Measurements from ENCODE around the gene OR51I1.

The OR51I1 gene

GRCh38 chr11:5441414-5441813 is at the start of gene OR51I1:
Gene OR51I1 (minus strand): TSS chr11:5441514. CDS start chr11:5441514, 0 bp downstream.
- Histone ChIP-seq H3K4me1 (ENCODE audit: insufficient read depth, low read length) (no peaks in the 10 kb centered on the region), H3K9me3 (ENCODE audit: insufficient read depth, low read depth, low read length) (no peaks in the 10 kb centered on the region), H3K4me3 (ENCODE audit: low read length) (no peak within 1 kb of the TSS), H3K27me3 (ENCODE audit: insufficient read depth, low read length) (no peaks in the 10 kb centered on the region), H3K36me3 (ENCODE audit: insufficient read depth, low read depth, low read length) (no peaks in the 10 kb centered on the region), H3K27ac (ENCODE audit: low read length) (no peak within 1 kb of the TSS), H3K9ac (ENCODE audit: low read depth, low read length) (no peak within 1 kb of the TSS)

GRCh38 chr11:5489576-5490357 is 48.5 kb upstream of the OR51I1 start:
- Histone ChIP-seq H3K4me1 (ENCODE audit: insufficient read depth, low read length) (no peaks in the 10 kb centered on the region), H3K27me3 (ENCODE audit: insufficient read depth, low read length) (no peaks in the 10 kb centered on the region; the same call in 1 of the 2 replicates), H3K9ac (ENCODE audit: low read depth, low read length) (no peak overlapping the region), H3K4me3 (ENCODE audit: low read length) (no peak overlapping the region), H3K9me3 (ENCODE audit: insufficient read depth, low read depth, low read length) (no peaks in the 10 kb centered on the region), H3K27ac (ENCODE audit: low read length) (no peak overlapping the region), H3K36me3 (ENCODE audit: insufficient read depth, low read depth, low read length) (no peaks in the 10 kb centered on the region)

GRCh38 chr11:5488798-5489399 is 47.6 kb upstream of the OR51I1 start:
- no peaks in the 10 kb centered on the region for H3K9me3 ChIP-seq (ENCODE audit: insufficient read depth, low read depth, low read length)
- no peaks in the 10 kb centered on the region for H3K4me1 ChIP-seq (ENCODE audit: insufficient read depth, low read length)
- H3K9ac ChIP-seq (ENCODE audit: low read depth, low read length): no peak overlapping the region
- no peaks in the 10 kb centered on the region for H3K36me3 ChIP-seq (ENCODE audit: insufficient read depth, low read depth, low read length)
- H3K4me3 ChIP-seq (ENCODE audit: low read length): no peak overlapping the region
- no peak overlapping the region for H3K27ac ChIP-seq (ENCODE audit: low read length)
- H3K27me3 ChIP-seq (ENCODE audit: insufficient read depth, low read length): no peaks in the 10 kb centered on the region; the same call in 1 of the 2 replicates

GRCh38 chr11:5488385-5488784 is 47.1 kb upstream of the OR51I1 start, which contains the start of gene OR52D1:
Gene OR52D1 (plus strand): TSS chr11:5488685. CDS start chr11:5488707, 22 bp downstream.
- Histone ChIP-seq H3K9ac (ENCODE audit: low read depth, low read length) (no peak within 1 kb of the TSS), H3K4me3 (ENCODE audit: low read length) (no peak within 1 kb of the TSS), H3K27me3 (ENCODE audit: insufficient read depth, low read length) (no peaks in the 10 kb centered on the region; the same call in 1 of the 2 replicates), H3K36me3 (ENCODE audit: insufficient read depth, low read depth, low read length) (no peaks in the 10 kb centered on the region), H3K9me3 (ENCODE audit: insufficient read depth, low read depth, low read length) (no peaks in the 10 kb centered on the region), H3K4me1 (ENCODE audit: insufficient read depth, low read length) (no peaks in the 10 kb centered on the region), H3K27ac (ENCODE audit: low read length) (no peak within 1 kb of the TSS)

- Histone ChIP-seq H3K27me3 (ENCODE audit: insufficient read depth, low read length) (no peaks in the 10 kb centered on the region; the same call in 1 of the 2 replicates), H3K9me3 (ENCODE audit: insufficient read depth, low read depth, low read length) (no peaks in the 10 kb centered on the region), H3K4me3 (ENCODE audit: low read length) (no peak overlapping the region), H3K36me3 (ENCODE audit: insufficient read depth, low read depth, low read length) (no peaks in the 10 kb centered on the region), H3K27ac (ENCODE audit: low read length) (no peak overlapping the region), H3K4me1 (ENCODE audit: insufficient read depth, low read length) (no peaks in the 10 kb centered on the region), H3K9ac (ENCODE audit: low read depth, low read length) (no peak overlapping the region)
Measured at GRCh38 chr11:5486421-5486820, 45.1 kb upstream of the OR51I1 start.

GRCh38 chr11:5486003-5486402 is 44.7 kb upstream of the OR51I1 start:
- H3K9ac ChIP-seq (ENCODE audit: low read depth, low read length): no peak overlapping the region
- H3K27ac ChIP-seq (ENCODE audit: low read length): no peak overlapping the region
- H3K9me3 ChIP-seq (ENCODE audit: insufficient read depth, low read depth, low read length): no peaks in the 10 kb centered on the region
- no peaks in the 10 kb centered on the region for H3K36me3 ChIP-seq (ENCODE audit: insufficient read depth, low read depth, low read length)
- no peaks in the 10 kb centered on the region; the same call in 1 of the 2 replicates for H3K27me3 ChIP-seq (ENCODE audit: insufficient read depth, low read length)
- no peak overlapping the region for H3K4me3 ChIP-seq (ENCODE audit: low read length)
- no peaks in the 10 kb centered on the region for H3K4me1 ChIP-seq (ENCODE audit: insufficient read depth, low read length)

- Histone ChIP-seq H3K4me1 (ENCODE audit: insufficient read depth, low read length) (no peaks in the 10 kb centered on the region), H3K4me3 (ENCODE audit: low read length) (no peak overlapping the region), H3K36me3 (ENCODE audit: insufficient read depth, low read depth, low read length) (no peaks in the 10 kb centered on the region), H3K9me3 (ENCODE audit: insufficient read depth, low read depth, low read length) (no peaks in the 10 kb centered on the region; the same call in 1 of the 2 replicates), H3K27ac (ENCODE audit: low read length) (no peak overlapping the region), H3K9ac (ENCODE audit: low read depth, low read length) (no peak overlapping the region), H3K27me3 (ENCODE audit: insufficient read depth, low read length) (no peaks in the 10 kb centered on the region)
Measured at GRCh38 chr11:5476186-5476819, 35.0 kb upstream of the OR51I1 start.

GRCh38 chr11:5473921-5474320 is 32.6 kb upstream of the OR51I1 start:
- Histone ChIP-seq H3K9ac (ENCODE audit: low read depth, low read length) (no peak overlapping the region), H3K27me3 (ENCODE audit: insufficient read depth, low read length) (no peaks in the 10 kb centered on the region), H3K4me3 (ENCODE audit: low read length) (no peak overlapping the region)

GRCh38 chr11:5467527-5467926 is 26.2 kb upstream of the OR51I1 start:
- Histone ChIP-seq H3K9me3 (ENCODE audit: insufficient read depth, low read depth, low read length) (no peaks in the 10 kb centered on the region), H3K36me3 (ENCODE audit: insufficient read depth, low read depth, low read length) (no peaks in the 10 kb centered on the region), H3K27ac (ENCODE audit: low read length) (no peak overlapping the region), H3K4me1 (ENCODE audit: insufficient read depth, low read length) (no peaks in the 10 kb centered on the region), H3K9ac (ENCODE audit: low read depth, low read length) (no peak overlapping the region), H3K4me3 (ENCODE audit: low read length) (no peak overlapping the region), H3K27me3 (ENCODE audit: insufficient read depth, low read length) (no peaks in the 10 kb centered on the region)

More at GRCh38 chr11:5473921-5474320, 32.6 kb upstream of the OR51I1 start:
- Histone ChIP-seq H3K4me1 (ENCODE audit: insufficient read depth, low read length) (no peaks in the 10 kb centered on the region), H3K27ac (ENCODE audit: low read length) (no peak overlapping the region), H3K9me3 (ENCODE audit: insufficient read depth, low read depth, low read length) (no peaks in the 10 kb centered on the region; the same call in 1 of the 2 replicates), H3K36me3 (ENCODE audit: insufficient read depth, low read depth, low read length) (no peaks in the 10 kb centered on the region)

- no peaks in the 10 kb centered on the region for H3K36me3 ChIP-seq (ENCODE audit: insufficient read depth, low read depth, low read length)
- H3K9ac ChIP-seq (ENCODE audit: low read depth, low read length): no peak overlapping the region
Measured at GRCh38 chr11:5460983-5461621, 19.8 kb upstream of the OR51I1 start.

GRCh38 chr11:5449432-5449831 is 8.1 kb upstream of the OR51I1 start:
- H3K4me3 ChIP-seq (ENCODE audit: low read length): no peak overlapping the region
- H3K4me1 ChIP-seq (ENCODE audit: insufficient read depth, low read length): no peaks in the 10 kb centered on the region
- no peak overlapping the region for H3K9ac ChIP-seq (ENCODE audit: low read depth, low read length)
- no peaks in the 10 kb centered on the region for H3K36me3 ChIP-seq (ENCODE audit: insufficient read depth, low read depth, low read length)
- no peaks in the 10 kb centered on the region for H3K27me3 ChIP-seq (ENCODE audit: insufficient read depth, low read length)
- no peaks in the 10 kb centered on the region for H3K9me3 ChIP-seq (ENCODE audit: insufficient read depth, low read depth, low read length)
- H3K27ac ChIP-seq (ENCODE audit: low read length): no peak overlapping the region

More at GRCh38 chr11:5460983-5461621, 19.8 kb upstream of the OR51I1 start:
- Histone ChIP-seq H3K4me1 (ENCODE audit: insufficient read depth, low read length) (no peaks in the 10 kb centered on the region), H3K27ac (ENCODE audit: low read length) (no peak overlapping the region), H3K27me3 (ENCODE audit: insufficient read depth, low read length) (no peaks in the 10 kb centered on the region), H3K4me3 (ENCODE audit: low read length) (no peak overlapping the region), H3K9me3 (ENCODE audit: insufficient read depth, low read depth, low read length) (no peaks in the 10 kb centered on the region)
